ENCODE data around the gene CTNNA3.

The CTNNA3 gene

GRCh38 chr10:65894961-65895360, 1801.0 kb downstream of the CTNNA3 start:
- no peaks in the 10 kb centered on the region; the same call in 1 of the 2 replicates for H3K4me1 ChIP-seq (ENCODE audit: control insufficient read depth, insufficient read depth, low read length)
- no peak for TF ChIP-seq ZNF211 (tag by site-specific recombination; IDR thresholded peaks at IDR 0.05; ENCODE audit: low read depth)
- no peak for TF ChIP-seq ZNF473 (tag by site-specific recombination; IDR thresholded peaks at IDR 0.05)
- no peaks in the 10 kb centered on the region for H3K36me3 ChIP-seq (ENCODE audit: control insufficient read depth in 2 of 2, insufficient read depth in 1 of 2, low read length in 2 of 2)
- H3K9me3 ChIP-seq (ENCODE audit: control insufficient read depth, insufficient read depth, low read depth, low read length), result no peaks in the 10 kb centered on the region
- H3K4me3 ChIP-seq (ENCODE audit: low read depth, low read length), result no peak overlapping the region
- no peak overlapping the region for H3K27ac ChIP-seq (ENCODE audit: extremely low read depth, low read depth, low read length)
- POLR2A ChIA-PET, result no interaction called here
- CTCF ChIA-PET, result no interaction called here

DNA sequence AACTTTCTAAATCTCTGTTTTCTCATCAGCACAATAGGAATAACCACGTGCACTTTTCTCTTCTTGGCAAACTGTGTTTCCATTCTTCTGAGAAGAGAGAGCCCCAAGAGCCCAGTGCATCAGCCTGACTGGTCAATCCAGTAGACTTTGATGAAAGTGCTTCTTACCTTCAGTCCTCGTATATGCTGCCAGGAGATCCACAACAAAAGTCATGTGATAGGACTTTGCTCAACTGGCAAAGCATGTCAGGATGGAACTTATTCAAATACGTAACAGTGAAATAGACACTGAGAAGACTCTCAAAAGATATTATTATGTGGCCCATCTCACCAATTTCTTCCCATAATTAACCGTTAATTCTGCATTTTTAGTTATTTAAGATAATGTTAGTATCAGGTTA, 1801.6 kb downstream of the CTNNA3 start:
- ChIA-PET POLR2A (no interaction called here), CTCF (no interaction called here)

GRCh38 chr10:65893676-65894075, 1802.3 kb downstream of the CTNNA3 start:
- no peak overlapping the region for H3K4me3 ChIP-seq (ENCODE audit: low read depth, low read length)
- H3K36me3 ChIP-seq (ENCODE audit: control insufficient read depth in 2 of 2, insufficient read depth in 1 of 2, low read length in 2 of 2), result no peaks in the 10 kb centered on the region
- no peaks in the 10 kb centered on the region; the same call in 1 of the 2 replicates for H3K4me1 ChIP-seq (ENCODE audit: control insufficient read depth, insufficient read depth, low read length)
- no peak overlapping the region for H3K27ac ChIP-seq (ENCODE audit: extremely low read depth, low read depth, low read length)
- POLR2A ChIA-PET, result no interaction called here
- CTCF ChIA-PET, result no interaction called here
- no peaks in the 10 kb centered on the region for H3K9me3 ChIP-seq (ENCODE audit: control insufficient read depth, insufficient read depth, low read depth, low read length)
- no peak for TF ChIP-seq ZNF266 (tag by site-specific recombination; IDR thresholded peaks at IDR 0.05; ENCODE audit: low read depth)
- TF ChIP-seq ZNF660 (tag by site-specific recombination; IDR thresholded peaks at IDR 0.05), result no peak
- no peak for TF ChIP-seq WT1 (tag by site-specific recombination; IDR thresholded peaks at IDR 0.05)
- no peak for TF ChIP-seq ZNF830 (tag by site-specific recombination; IDR thresholded peaks at IDR 0.05; ENCODE audit: low read depth)
- no peak for TF ChIP-seq ZNF394 (tag by site-specific recombination; IDR thresholded peaks at IDR 0.05; ENCODE audit: borderline replicate concordance)
- TF ChIP-seq GLI2 (tag by site-specific recombination; IDR thresholded peaks at IDR 0.05; ENCODE audit: borderline replicate concordance, low read depth), result no peak
- no peak for TF ChIP-seq YY2 (tag by site-specific recombination; IDR thresholded peaks at IDR 0.05)
- no peak for TF ChIP-seq ZNF513 (tag by site-specific recombination; IDR thresholded peaks at IDR 0.05)
- no peak for TF ChIP-seq ZNF302 (tag by site-specific recombination; IDR thresholded peaks at IDR 0.05; ENCODE audit: low read depth)
- TF ChIP-seq ZNF768 (tag by site-specific recombination; IDR thresholded peaks at IDR 0.05), result no peak
- no peak for TF ChIP-seq AEBP2 (tag by site-specific recombination; IDR thresholded peaks at IDR 0.05; ENCODE audit: borderline replicate concordance)
- TF ChIP-seq ZNF785 (tag by site-specific recombination; IDR thresholded peaks at IDR 0.05), result no peak
- no peak for TF ChIP-seq ZNF596 (tag by site-specific recombination; IDR thresholded peaks at IDR 0.05)
- TF ChIP-seq EGR2 (tag by site-specific recombination; IDR thresholded peaks at IDR 0.05; ENCODE audit: low read depth), result no peak
- no peak for TF ChIP-seq ZNF645 (tag by site-specific recombination; IDR thresholded peaks at IDR 0.05)
- TF ChIP-seq ZNF19 (tag by site-specific recombination; IDR thresholded peaks at IDR 0.05; ENCODE audit: low read depth), result no peak
- TF ChIP-seq ZFHX2 (tag by site-specific recombination; conservative IDR thresholded peaks at IDR 0.05), result no peak
- TF ChIP-seq HOXD13 (CRISPR knock-in tag; IDR thresholded peaks at IDR 0.05; ENCODE audit: borderline replicate concordance), result no peak

More for the DNA sequence above, 1801.6 kb downstream of the CTNNA3 start:
- Histone ChIP-seq H3K4me1 (ENCODE audit: control insufficient read depth, insufficient read depth, low read length) (no peaks in the 10 kb centered on the region; the same call in 1 of the 2 replicates), H3K27ac (ENCODE audit: extremely low read depth, low read depth, low read length) (no peak overlapping the region), H3K9me3 (ENCODE audit: control insufficient read depth, insufficient read depth, low read depth, low read length) (no peaks in the 10 kb centered on the region), H3K4me3 (ENCODE audit: low read depth, low read length) (no peak overlapping the region), H3K36me3 (ENCODE audit: control insufficient read depth in 2 of 2, insufficient read depth in 1 of 2, low read length in 2 of 2) (no peaks in the 10 kb centered on the region)
- TF ChIP-seq IKZF3 (tag by site-specific recombination; IDR thresholded peaks at IDR 0.05) (no peak), ZFP37 (tag by site-specific recombination; IDR thresholded peaks at IDR 0.05) (no peak), ZNF211 (tag by site-specific recombination; IDR thresholded peaks at IDR 0.05; ENCODE audit: low read depth) (no peak), SALL2 (tag by site-specific recombination; IDR thresholded peaks at IDR 0.05; ENCODE audit: borderline replicate concordance) (no peak)
- TF ChIP-seq, protein P1, sequence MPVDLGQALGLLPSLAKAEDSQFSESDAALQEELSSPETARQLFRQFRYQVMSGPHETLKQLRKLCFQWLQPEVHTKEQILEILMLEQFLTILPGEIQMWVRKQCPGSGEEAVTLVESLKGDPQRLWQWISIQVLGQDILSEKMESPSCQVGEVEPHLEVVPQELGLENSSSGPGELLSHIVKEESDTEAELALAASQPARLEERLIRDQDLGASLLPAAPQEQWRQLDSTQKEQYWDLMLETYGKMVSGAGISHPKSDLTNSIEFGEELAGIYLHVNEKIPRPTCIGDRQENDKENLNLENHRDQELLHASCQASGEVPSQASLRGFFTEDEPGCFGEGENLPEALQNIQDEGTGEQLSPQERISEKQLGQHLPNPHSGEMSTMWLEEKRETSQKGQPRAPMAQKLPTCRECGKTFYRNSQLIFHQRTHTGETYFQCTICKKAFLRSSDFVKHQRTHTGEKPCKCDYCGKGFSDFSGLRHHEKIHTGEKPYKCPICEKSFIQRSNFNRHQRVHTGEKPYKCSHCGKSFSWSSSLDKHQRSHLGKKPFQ (tag by site-specific recombination; IDR thresholded peaks at IDR 0.05), result no peak
- TF ChIP-seq, protein P2, sequence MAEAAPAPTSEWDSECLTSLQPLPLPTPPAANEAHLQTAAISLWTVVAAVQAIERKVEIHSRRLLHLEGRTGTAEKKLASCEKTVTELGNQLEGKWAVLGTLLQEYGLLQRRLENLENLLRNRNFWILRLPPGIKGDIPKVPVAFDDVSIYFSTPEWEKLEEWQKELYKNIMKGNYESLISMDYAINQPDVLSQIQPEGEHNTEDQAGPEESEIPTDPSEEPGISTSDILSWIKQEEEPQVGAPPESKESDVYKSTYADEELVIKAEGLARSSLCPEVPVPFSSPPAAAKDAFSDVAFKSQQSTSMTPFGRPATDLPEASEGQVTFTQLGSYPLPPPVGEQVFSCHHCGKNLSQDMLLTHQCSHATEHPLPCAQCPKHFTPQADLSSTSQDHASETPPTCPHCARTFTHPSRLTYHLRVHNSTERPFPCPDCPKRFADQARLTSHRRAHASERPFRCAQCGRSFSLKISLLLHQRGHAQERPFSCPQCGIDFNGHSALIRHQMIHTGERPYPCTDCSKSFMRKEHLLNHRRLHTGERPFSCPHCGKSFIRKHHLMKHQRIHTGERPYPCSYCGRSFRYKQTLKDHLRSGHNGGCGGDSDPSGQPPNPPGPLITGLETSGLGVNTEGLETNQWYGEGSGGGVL (tag by site-specific recombination; IDR thresholded peaks at IDR 0.05), result no peak
